ENCODE results near the gene MAD1L1. TPM values are rescaled to one million over a fixed set of nuclear protein-coding genes. Genes with fewer than 3 reads are reported as not detected.
A peak's percentile ranks its signal among the peaks of the same experiment; 100 is the strongest.

MAD1L1 gene
- total RNA-seq, 2 donors from 2014 or later, result 81.3 to 115 TPM

GRCh38 chr7:1892011-1892965, 340.5 kb downstream of the MAD1L1 start:
- no peaks in the 10 kb centered on the region for H3K9me3 ChIP-seq (ENCODE audit: control insufficient read depth, low read length, poor library complexity, severe bottlenecking)
- peak overlapping the region; percentile 90 for H3K27ac Mint-ChIP-seq
- DNase-seq, result no peak
- ATAC-seq, result no peak
- H3K4me1 Mint-ChIP-seq, result peaks cover 14% of the 10 kb centered on the region
- no peaks in the 10 kb centered on the region for H3K27me3 Mint-ChIP-seq
- peaks cover 8% of the 10 kb centered on the region for H3K36me3 Mint-ChIP-seq (ENCODE audit: low read depth)
- H3K4me3 Mint-ChIP-seq, result no peak overlapping the region

GRCh38 chr7:1890289-1891235, 342.2 kb downstream of the MAD1L1 start:
- ATAC-seq (no peak), DNase-seq (no peak)
- no peak overlapping the region for H3K4me3 Mint-ChIP-seq
- peak overlapping the region; percentile 62 for H3K27ac Mint-ChIP-seq
- H3K27me3 Mint-ChIP-seq, result no peaks in the 10 kb centered on the region
- no peaks in the 10 kb centered on the region for H3K9me3 ChIP-seq (ENCODE audit: control insufficient read depth, low read length, poor library complexity, severe bottlenecking)
- H3K4me1 Mint-ChIP-seq, result peaks cover 16% of the 10 kb centered on the region
- peaks cover 8% of the 10 kb centered on the region for H3K36me3 Mint-ChIP-seq (ENCODE audit: low read depth)

GRCh38 chr7:1889556-1890181, 343.1 kb downstream of the MAD1L1 start:
- peaks cover 2% of the 10 kb centered on the region for H3K9me3 ChIP-seq (ENCODE audit: control insufficient read depth, low read length, poor library complexity, severe bottlenecking)
- Mint-ChIP-seq H3K4me3 (peak overlapping the region; percentile 15), H3K27me3 (no peaks in the 10 kb centered on the region), H3K27ac (peak overlapping the region; percentile 62), H3K4me1 (peaks cover 14% of the 10 kb centered on the region), H3K36me3 (ENCODE audit: low read depth) (peaks cover 8% of the 10 kb centered on the region)
- DNase-seq (no peak), ATAC-seq (no peak)

GRCh38 chr7:1889091-1889490, 343.7 kb downstream of the MAD1L1 start:
- peaks cover 2% of the 10 kb centered on the region for H3K9me3 ChIP-seq (ENCODE audit: control insufficient read depth, low read length, poor library complexity, severe bottlenecking)
- H3K36me3 Mint-ChIP-seq (ENCODE audit: low read depth), result peaks cover 8% of the 10 kb centered on the region
- H3K4me1 Mint-ChIP-seq, result peaks cover 12% of the 10 kb centered on the region
- H3K27me3 Mint-ChIP-seq, result no peaks in the 10 kb centered on the region
- ATAC-seq, result no peak
- no peak overlapping the region for H3K4me3 Mint-ChIP-seq
- DNase-seq, result no peak
- H3K27ac Mint-ChIP-seq, result peak overlapping the region; percentile 39

- no peak for ATAC-seq
- no peak for DNase-seq
- peaks cover 2% of the 10 kb centered on the region for H3K9me3 ChIP-seq (ENCODE audit: control insufficient read depth, low read length, poor library complexity, severe bottlenecking)
- peaks cover 8% of the 10 kb centered on the region for H3K36me3 Mint-ChIP-seq (ENCODE audit: low read depth)
- peaks cover 13% of the 10 kb centered on the region for H3K4me1 Mint-ChIP-seq
- peak overlapping the region; percentile 15 for H3K4me3 Mint-ChIP-seq
- H3K27me3 Mint-ChIP-seq, result no peaks in the 10 kb centered on the region
- peak overlapping the region; percentile 39 for H3K27ac Mint-ChIP-seq
These were observed 344.3 kb downstream of the MAD1L1 start for GRCh38 chr7:1888425-1888824.

GRCh38 chr7:1887251-1887650, 345.5 kb downstream of the MAD1L1 start:
- H3K36me3 Mint-ChIP-seq (ENCODE audit: low read depth), result peaks cover 8% of the 10 kb centered on the region
- DNase-seq, result no peak
- ATAC-seq, result no peak
- H3K4me1 Mint-ChIP-seq, result peaks cover 18% of the 10 kb centered on the region
- H3K27me3 Mint-ChIP-seq, result no peaks in the 10 kb centered on the region
- H3K27ac Mint-ChIP-seq, result no peak overlapping the region
- peaks cover 2% of the 10 kb centered on the region for H3K9me3 ChIP-seq (ENCODE audit: control insufficient read depth, low read length, poor library complexity, severe bottlenecking)
- H3K4me3 Mint-ChIP-seq, result no peak overlapping the region

- H3K27me3 Mint-ChIP-seq, result no peaks in the 10 kb centered on the region
- no peak for DNase-seq
- H3K4me3 Mint-ChIP-seq, result peak overlapping the region; percentile 7
- peak overlapping the region; percentile 53 for H3K27ac Mint-ChIP-seq
- H3K36me3 Mint-ChIP-seq (ENCODE audit: low read depth), result peaks cover 8% of the 10 kb centered on the region
- peaks cover 19% of the 10 kb centered on the region for H3K4me1 Mint-ChIP-seq
- H3K9me3 ChIP-seq (ENCODE audit: control insufficient read depth, low read length, poor library complexity, severe bottlenecking), result peaks cover 2% of the 10 kb centered on the region
- ATAC-seq, result no peak
These were observed 346.2 kb downstream of the MAD1L1 start for GRCh38 chr7:1886361-1887064.

- Mint-ChIP-seq H3K27ac (peak overlapping the region; percentile 53), H3K4me3 (no peak overlapping the region)
- DNase-seq, result no peak
These were observed 347.1 kb downstream of the MAD1L1 start for GRCh38 chr7:1885465-1886226.

GRCh38 chr7:1884583-1885350, 348.0 kb downstream of the MAD1L1 start:
- Mint-ChIP-seq H3K4me3 (no peak overlapping the region), H3K27me3 (no peaks in the 10 kb centered on the region), H3K36me3 (ENCODE audit: low read depth) (peaks cover 8% of the 10 kb centered on the region), H3K27ac (no peak overlapping the region), H3K4me1 (peaks cover 20% of the 10 kb centered on the region)
- peaks cover 2% of the 10 kb centered on the region for H3K9me3 ChIP-seq (ENCODE audit: control insufficient read depth, low read length, poor library complexity, severe bottlenecking)
- no peak for ATAC-seq
- DNase-seq, result no peak

More at GRCh38 chr7:1885465-1886226, 347.1 kb downstream of the MAD1L1 start:
- Mint-ChIP-seq H3K4me1 (peaks cover 21% of the 10 kb centered on the region), H3K27me3 (no peaks in the 10 kb centered on the region), H3K36me3 (ENCODE audit: low read depth) (peaks cover 8% of the 10 kb centered on the region)
- ATAC-seq, result no peak
- H3K9me3 ChIP-seq (ENCODE audit: control insufficient read depth, low read length, poor library complexity, severe bottlenecking), result peaks cover 2% of the 10 kb centered on the region

- H3K4me3 Mint-ChIP-seq, result no peak overlapping the region
- H3K27me3 Mint-ChIP-seq, result no peaks in the 10 kb centered on the region
- DNase-seq, result no peak
- peaks cover 2% of the 10 kb centered on the region for H3K9me3 ChIP-seq (ENCODE audit: control insufficient read depth, low read length, poor library complexity, severe bottlenecking)
- ATAC-seq, result no peak
- H3K36me3 Mint-ChIP-seq (ENCODE audit: low read depth), result peaks cover 8% of the 10 kb centered on the region
- peaks cover 20% of the 10 kb centered on the region for H3K4me1 Mint-ChIP-seq
- H3K27ac Mint-ChIP-seq, result peak overlapping the region; percentile 32
These were observed 348.7 kb downstream of the MAD1L1 start for GRCh38 chr7:1883834-1884582.

Data from T-helper 17 cell (primary cell).